GM20431 (cell line): ENCODE measurements around the gene CD1E.
"Not testable (repeated sequence)": the region's sequence is repeated elsewhere in the genome, so short reads cannot be mapped to it uniquely, and the experiment has no call there.

Experiments used
- in situ Hi-C: fragments of 300-500 bp; cut with MseI, MboI; formaldehyde crosslinking; loops from one replicate; pipeline ENCODE4 v1.15.0; 2020; ENCODE audit warnings: low sequenced_read_pairs; ENCODE audit not compliant: unreplicated experiment

Gene CD1E

DNA sequence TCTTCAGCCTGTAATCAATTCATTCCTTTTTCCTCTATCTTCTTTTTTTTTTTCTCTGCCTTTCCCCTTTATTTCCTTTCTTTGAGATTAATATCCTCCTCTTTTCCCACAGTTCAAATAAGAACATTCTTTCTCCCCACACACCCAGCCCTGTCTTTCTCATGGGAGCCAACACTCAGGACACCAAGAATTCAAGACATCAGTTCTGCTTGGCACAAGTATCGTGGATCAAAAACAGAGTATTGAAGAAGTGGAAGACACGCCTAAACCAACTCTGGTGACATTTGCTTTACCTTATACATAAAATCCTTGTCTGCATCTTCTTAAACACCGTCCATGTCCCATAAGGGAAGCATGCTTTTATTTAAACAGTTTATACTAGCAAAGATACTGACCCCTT is 2.9 kb downstream of the CD1E start:
- in situ Hi-C loops: no loop called here

DNA sequence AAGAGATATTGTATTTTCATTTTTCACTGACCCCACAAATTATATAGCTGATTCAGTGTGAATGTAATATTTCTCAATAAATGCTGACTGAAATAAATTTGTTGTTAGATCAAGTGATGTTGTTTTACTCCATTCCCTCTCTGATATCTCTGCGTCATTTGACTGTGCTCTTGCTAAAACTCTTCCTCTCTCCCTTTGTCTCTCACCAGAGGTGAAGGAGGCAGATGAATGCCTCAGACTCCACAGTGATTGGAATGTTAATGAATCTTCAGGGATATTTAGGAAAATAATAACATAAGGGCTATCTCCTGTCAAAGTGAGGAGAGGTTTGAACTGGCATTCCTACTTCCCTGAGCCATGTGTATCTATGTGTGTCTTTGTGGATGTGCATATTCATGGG is 3.7 kb downstream of the CD1E start:
- in situ Hi-C loops: no loop called here

DNA sequence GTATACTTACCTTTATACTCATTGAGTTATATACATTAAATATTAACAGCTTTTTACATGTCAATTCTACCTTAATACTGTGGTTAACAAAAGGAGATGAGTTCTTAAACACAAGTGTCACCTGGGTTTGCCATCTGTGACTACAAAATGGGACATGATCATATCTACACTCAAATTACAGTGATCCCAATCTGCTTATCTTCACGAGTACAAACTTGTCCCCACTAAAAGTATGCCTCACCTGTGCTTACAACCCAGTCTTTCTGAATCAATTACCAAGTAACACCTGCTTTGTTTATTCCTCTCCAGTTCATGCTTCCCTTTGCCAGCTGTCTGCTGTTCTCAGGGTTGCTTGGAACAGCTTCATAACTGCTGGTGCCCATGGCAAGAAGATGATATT is 8.8 kb downstream of the CD1E start:
- in situ Hi-C loops: no loop called here

DNA sequence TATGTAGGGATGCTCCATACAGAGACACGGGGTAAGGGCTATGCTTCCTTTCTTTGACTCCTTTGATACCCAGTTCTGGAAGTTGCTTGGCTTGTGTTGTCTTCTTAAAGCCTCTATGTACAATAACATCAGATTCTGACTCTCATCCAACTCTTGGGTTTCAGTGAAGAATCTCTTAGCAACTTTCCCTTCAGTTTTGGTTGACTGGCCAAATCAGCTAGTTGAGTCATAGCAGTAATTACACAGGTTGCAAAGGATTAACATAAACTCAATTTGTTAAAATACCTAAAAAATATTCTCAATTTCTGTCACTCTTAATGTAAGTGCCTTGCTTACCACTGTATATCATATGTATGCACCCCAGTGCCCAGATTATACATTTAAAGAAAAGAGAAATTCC is 9.2 kb downstream of the CD1E start:
- in situ Hi-C loops: no loop called here

DNA sequence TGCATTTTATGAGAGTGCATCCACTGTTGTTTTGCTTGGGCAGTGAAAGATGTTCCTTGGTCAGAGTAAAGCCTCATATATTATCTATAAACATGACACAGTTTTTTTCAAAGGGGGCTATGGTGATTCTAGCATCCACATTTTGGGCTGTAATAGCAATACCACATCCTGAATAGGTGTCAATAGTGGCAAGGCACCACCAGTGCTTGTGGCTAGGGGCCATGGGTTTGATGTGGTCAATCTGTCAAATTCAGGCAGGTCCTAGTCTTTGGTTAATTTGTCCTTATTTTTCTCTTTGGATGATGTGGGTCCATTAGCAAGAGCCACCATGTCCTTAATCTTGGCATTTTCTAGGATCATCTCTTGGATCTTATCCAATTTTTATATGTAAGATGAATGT is 13.1 kb downstream of the CD1E start:
- in situ Hi-C loops: no loop called here

DNA sequence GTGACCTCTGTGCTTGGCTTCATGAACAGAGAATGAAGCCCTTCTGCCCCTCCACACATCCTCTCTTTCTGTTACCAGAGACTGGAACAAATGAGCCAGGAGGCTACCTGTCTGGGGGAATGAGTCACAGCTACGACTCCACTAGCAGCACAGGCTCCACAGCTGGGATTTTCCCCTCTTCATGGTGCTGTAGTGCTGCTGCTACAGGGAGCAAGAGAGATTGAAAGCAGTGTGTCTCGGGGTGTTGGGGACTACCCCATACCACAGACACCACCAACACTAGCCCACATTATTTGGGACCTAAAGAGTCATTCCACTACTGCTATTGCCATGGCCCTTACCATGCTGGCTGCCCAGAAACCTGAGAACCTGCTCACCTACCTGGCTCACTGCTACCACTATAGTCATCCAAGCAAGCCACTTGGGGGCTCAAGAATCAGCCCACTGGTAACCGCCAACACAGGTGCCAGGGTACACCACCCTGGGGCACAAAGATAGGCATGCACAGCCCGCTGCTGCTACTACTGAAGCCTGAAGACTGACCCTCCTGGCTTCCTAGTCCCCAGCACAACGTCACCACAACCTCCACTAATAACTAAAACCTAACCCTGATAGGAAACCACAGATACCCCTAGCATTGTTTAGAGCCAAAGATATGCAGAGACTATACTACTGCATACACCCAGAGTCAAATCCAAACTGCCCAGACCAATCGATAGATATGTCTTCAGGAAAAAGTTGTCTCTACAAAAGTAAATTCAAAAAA is 17.7 kb downstream of the CD1E start:
- in situ Hi-C loops: no loop called here

DNA sequence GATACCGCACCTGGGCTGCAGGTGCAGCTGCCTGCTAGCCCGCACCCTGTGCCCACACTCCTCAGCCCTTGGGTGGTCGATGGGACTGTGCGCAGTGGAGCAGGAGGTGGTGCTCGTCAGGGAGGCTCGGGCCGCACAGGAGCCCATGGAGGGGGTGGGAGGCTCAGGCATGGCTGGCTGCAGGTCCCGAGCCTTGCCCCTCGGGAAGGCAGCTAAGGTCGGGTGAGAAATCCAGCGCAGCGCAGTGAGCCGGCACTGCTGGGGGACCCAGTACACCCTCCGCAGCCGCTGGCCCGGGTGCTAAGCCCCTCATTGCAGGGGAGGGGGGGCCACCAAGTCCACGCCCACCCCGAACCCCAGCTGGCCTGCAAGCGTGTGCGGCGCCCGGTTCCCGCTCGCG is 20.4 kb downstream of the CD1E start:
- in situ Hi-C loops: not testable (repeated sequence)

DNA sequence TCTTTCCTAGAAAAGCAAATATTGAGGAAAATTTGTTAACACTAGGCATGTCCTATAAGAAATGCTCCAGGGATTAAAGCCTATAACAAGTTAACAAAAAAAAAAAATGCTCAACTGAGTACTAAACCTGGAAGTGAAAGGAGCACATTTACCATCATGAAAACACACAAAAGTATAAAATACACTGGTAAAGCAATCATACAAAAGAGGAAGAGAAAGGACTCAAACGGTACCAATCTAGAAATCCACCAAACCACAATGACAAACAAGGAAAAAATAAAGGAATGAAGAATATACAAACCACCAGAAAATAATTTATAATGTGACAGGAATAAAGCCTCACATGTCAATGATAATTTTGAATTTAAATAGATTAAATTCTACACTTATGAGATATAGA is 21.2 kb downstream of the CD1E start:
- in situ Hi-C loops: no loop called here

DNA sequence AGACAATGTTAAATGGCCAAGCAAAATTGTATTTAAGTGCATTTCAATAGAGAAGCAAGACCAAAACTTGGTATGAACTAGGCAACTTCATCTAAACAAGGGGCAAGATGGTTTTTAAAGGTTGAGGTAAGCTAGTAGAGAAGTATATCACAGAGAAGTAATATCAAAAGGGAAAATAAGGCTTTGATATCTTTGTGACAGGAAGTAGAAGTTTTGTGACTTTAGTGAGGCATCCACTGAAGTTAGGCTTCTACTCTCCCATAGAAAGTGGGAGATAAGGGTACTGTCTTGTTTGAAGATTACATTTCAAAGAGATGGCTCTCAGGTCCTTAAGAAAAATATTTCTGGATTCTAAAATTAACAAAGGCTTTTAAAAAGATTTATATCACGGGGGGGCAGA is 36.6 kb downstream of the CD1E start:
- in situ Hi-C loops: no loop called here

DNA sequence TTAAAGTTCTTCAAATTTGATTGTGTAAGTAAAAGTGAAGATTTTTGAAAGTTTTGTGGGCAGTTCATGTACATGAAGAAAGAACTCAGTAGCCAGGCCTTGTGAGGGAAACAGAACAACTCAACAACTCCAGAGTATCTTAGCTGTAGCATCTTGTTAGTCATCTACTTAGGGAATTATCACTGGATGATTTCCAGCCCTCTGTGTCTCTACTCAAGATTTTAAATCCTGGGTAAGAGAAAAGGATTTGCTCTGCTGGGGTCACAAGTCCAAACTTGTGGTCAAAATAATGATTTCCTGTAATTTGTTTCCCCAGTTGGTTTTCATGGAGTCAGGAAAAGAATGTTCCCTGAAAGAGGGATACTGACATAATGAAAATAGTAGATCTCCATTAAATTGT is 37.4 kb downstream of the CD1E start:
- in situ Hi-C loops: no loop called here

DNA sequence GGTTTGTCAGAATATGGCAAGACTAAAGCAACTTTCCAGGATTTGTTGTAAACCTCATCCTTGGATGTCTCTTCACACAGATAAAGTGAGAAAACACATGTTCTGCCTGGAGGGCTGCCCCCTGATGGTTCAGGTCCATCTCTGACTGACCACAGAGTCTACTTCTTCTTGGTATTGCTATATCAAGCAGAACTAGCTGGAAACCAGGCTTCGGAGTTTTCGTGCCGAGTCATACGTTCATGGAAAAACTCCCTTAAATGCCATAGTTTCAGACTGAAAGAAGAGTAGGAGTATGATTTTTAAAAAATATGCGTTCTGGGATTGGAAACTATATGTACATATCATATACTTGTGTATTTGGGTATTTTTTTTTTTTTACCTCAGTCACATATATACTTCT is 39.8 kb downstream of the CD1E start:
- in situ Hi-C loops: no loop called here

DNA sequence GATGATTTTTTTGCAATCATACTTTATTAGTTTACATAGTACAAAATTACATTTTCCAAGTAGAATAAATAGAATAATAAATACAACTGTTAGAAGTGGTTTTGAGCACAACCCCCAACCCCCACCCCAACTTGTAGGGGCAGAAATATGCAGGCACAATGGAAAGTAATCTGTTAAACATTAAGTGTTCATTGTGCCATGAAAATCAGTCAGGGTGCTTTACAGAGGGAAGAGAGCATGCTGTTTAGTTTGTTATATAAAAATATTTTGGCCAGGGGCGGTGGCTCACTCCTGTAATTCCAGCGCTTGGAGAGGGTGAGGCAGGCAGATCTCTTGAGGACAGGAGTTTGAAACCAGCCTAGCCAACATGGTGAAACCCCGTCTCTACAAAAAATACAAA is 43.0 kb downstream of the CD1E start:
- in situ Hi-C loops: no loop called here

DNA sequence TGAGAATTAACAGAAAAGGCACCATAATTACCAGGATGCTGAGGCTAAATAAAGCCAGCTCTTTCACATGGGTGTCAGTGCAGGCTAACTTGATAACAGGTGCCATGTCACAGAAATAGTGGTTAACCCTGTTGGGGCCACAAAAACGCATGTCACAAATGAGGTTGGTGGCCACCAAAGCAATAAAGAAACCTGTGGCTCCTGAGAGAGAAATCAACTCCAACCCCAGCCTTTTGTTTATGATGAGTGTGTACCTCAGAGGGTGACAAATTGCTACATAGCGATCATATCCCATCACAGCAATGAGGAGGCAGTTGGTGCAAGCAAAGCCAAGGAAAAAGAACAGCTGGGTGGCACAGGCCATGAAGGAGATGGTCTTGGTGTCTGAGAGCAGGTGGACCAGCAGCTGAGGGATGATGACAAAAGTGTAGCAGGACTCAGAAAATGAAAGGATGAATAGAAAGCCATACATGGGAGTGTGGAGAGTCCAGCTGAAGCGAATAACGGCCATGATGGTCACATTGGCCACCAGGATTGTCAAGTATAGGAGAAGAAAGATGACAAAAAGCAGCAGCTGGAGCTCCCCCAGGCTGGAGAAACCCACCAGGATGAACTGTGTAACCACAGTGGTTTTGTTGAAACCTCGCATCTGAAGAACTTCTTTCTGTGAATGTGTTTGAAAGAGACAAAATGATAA is 45.3 kb downstream of the CD1E start, which contains the start of gene OR10T2:
Gene OR10T2, minus strand, starts transcription at position 649 of the 697 bp plus-strand sequence. Its CDS starts 0 bp downstream, at position 649.
- in situ Hi-C loops: no loop called here

DNA sequence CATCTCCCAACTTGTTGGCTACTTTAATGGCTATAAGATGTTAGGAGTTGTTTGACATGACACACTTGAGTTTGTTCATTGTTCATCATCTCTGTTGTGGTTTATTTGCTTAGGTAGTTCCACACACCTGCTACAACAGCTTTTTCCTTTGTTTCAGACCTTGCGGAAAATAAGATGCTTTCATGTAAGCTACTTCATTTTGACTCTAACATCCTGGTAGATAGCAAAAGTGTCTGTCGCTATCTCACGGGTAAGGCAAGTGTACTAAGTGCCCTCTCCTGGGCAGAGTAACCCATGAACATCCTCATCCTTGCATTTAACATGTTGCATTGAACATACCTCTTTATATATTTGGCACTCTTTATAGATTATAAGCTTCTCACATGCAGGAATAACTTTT is 47.2 kb downstream of the CD1E start:
- in situ Hi-C loops: no loop called here

DNA sequence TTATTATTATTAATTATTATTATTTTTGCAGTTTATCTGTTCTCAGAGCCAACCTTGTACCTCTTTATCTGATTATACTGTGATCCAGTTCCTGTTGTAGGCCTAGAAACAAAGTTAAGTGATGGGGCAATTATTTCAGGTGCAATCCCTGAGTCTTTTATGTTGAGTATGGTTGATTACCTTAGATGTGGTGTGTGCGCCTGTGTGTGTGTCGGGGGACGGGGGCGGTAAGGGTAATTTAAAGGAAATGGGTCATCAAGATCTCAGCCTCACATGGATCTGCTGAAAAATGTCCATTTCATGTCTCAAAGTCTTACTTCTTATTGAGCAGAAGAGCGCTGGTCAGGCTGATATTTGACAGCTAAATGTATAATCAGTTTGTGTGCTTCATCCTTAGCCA is 53.4 kb downstream of the CD1E start:
- in situ Hi-C loops: no loop called here
